ENCODE data around the gene GNL1.

GNL1 gene, protein sequence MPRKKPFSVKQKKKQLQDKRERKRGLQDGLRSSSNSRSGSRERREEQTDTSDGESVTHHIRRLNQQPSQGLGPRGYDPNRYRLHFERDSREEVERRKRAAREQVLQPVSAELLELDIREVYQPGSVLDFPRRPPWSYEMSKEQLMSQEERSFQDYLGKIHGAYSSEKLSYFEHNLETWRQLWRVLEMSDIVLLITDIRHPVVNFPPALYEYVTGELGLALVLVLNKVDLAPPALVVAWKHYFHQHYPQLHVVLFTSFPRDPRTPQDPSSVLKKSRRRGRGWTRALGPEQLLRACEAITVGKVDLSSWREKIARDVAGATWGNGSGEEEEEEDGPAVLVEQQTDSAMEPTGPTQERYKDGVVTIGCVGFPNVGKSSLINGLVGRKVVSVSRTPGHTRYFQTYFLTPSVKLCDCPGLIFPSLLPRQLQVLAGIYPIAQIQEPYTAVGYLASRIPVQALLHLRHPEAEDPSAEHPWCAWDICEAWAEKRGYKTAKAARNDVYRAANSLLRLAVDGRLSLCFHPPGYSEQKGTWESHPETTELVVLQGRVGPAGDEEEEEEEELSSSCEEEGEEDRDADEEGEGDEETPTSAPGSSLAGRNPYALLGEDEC

GRCh38 chr6:30556066-30556905 lies at the start of gene GNL1:
Gene GNL1 (minus strand): TSS chr6:30556489. CDS start chr6:30556203, 286 bp downstream.
- peak; percentile 98 to 99 for DNase-seq (ENCODE audit: low read depth in 1 of 2, low spot score in 1 of 2)

GRCh38 chr6:30603961-30604360 lies 47.7 kb upstream of the GNL1 start:
- DNase-seq (ENCODE audit: low read depth in 1 of 2, low spot score in 1 of 2), result no peak

GRCh38 chr6:30601815-30602641 lies 45.7 kb upstream of the GNL1 start:
- DNase-seq (ENCODE audit: low read depth in 1 of 2, low spot score in 1 of 2), result no peak

DNA sequence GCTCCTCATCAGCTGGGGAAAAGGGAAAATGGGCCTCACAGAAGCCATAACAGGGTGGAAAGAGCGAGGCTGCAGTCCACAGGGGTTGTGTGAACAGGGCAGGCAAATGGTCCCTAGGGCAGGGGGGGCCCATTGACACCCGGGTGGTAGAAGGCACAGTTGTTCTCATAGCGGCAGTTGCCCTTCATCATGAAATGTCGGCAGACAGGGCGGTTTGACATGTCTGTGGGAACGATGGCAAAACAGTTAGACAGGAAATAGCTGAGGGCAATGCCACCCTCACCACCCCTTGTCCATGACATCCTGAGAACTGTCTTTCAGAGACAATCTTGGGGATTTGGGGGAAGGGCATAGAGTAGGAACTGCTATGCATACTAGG lies 45.1 kb upstream of the GNL1 start:
- no peak for DNase-seq (ENCODE audit: low read depth in 1 of 2, low spot score in 1 of 2)

GRCh38 chr6:30600451-30600961 lies 44.2 kb upstream of the GNL1 start:
- no peak for DNase-seq (ENCODE audit: low read depth in 1 of 2, low spot score in 1 of 2)

DNA sequence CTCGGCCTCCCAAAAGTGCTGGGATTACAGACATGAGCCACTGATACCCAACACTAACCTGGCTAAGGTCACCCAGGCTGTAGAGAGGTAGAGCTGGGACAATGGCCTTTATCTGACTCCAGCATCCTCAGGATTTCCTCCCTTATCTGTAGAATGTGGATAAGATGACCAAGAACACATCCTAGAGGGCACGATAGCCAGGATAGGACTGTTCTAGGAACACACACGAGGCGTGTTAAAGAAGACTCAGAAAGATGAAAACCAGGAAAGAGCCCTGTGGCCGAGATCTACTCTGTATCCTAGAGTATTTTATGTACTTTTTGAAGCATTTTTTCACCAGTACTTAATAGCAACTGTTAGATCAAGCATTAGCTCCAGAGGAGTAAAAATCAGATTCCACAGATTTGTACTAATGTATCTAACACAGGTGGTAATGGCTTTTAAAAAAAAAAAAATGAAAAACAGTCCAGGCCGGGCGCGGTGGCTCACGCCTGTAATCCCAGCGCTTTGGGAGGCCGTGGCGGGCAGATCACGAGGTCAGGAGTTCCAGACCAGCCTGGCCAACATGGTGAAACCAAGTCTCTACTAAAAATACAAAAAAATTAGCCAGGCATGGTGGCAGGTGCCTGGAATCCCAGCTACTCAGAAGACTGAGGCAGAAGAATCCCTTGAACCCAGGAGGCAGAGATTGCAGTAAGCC lies 43.5 kb upstream of the GNL1 start:
- DNase-seq (ENCODE audit: low read depth in 1 of 2, low spot score in 1 of 2), result no peak

DNA sequence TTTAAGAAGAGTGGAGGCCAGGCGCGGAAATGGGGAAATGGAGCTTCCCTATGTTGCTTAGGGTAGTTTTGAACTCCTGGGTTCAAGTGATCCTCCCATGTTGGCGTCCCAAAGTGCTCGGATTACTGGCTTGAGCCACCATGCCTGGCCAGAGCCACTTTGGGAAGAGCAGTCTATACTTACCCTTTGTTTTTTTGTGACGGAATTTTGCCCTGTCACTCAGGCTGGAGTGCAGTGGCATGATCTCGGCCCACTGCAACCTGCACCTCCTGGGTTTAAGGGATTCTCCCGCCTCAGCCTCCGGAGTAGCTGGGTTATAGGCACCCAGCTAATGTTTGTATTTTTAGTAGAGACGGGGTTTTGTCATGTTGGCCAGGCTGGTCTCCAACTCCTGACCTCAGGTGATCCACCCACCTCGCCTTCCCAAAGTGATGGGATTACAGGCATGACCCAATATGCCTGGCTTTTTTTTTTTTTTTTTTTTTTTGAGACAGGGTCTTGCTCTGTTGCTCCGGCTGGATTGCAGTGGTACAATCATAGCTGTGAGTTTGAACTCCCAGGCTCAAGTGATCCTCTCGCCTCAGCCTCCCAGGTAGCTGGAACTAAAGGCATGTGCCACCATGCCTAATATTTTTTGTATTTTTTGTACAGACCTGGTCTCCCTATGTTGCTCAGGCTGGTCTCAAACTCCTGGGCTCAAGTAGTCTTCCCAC lies 42.8 kb upstream of the GNL1 start:
- no peak for DNase-seq (ENCODE audit: low read depth in 1 of 2, low spot score in 1 of 2)

DNA sequence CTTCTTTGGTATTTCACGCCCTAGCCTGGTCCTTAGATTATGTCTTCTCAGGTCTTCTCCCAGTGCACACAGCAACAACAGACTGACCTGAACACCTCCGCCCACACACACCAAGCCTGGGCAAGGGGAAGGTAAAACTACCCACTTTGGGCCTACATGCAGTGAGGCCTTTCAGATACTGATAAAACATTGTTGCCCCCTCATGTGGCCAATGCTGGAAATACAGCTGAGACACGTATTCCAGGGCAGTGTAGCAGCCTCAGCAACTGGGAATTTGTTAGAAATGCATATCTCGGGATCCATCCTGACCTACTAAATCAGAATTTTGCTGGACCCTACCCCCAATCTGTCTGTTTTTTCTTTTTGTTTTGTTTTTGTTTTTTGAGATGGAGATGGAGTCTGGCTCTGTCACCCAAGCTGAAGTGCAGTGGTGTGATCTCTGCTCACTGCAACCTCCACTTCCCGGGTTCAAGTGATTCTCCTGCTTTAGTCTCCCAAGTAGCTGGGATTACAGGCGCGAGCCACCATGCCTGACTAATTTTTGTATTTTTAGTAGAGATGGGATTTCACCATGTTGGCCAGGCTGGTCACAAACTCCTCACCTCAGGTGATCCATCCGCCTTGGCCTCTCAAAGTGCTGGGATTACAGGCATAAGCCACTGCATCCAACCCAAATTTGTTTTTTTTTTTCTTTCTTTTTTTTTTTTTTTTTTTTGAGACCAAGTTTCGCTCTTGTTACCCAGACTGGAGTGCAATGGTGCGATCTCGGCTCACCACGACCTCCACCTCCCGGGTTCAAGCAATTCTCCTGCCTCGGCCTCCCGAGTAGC lies 41.2 kb upstream of the GNL1 start:
- DNase-seq (ENCODE audit: low read depth in 1 of 2, low spot score in 1 of 2), result peak; percentile 59 to 75

DNA sequence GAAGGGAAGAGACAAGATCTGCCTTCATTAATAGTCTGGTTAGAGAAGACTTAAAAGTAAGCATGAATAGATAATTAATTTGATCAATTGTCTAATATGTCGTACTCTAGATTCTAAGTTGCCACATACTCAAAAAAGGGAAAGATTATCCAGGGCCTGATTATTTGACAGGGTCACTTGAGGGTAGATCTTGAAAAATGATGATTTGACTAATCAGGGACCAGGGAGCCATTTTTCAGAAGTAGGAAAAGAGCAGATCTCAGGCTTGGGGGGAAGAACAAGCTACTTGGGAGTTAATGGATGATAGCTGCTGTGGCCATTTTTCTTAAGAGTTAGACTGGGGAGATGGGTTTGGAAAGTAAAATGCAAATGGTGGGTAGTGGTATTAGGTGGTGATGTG lies 36.0 kb upstream of the GNL1 start:
- DNase-seq (ENCODE audit: low read depth in 1 of 2, low spot score in 1 of 2), result no peak

DNA sequence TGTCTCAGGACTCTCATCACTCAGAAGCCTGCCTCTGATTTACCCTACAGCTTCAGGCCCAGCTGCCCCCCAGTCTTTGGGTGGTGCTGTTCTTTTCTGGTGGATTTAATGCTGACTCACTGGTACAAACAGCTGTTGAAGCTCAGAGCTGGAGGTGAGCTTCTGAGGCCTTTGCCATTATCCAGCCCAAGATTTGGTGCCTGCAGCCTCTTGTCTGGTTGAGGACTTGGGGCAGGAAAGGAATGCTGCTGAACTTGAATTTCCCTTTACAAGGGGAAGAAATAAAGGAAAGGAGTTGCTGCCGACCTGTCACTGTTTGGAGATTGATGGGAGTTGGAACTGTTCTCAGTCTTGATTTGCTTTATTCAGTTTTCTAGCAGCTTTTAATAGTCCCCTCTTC lies 34.7 kb upstream of the GNL1 start:
- DNase-seq (ENCODE audit: low read depth in 1 of 2, low spot score in 1 of 2), result no peak

- no peak for DNase-seq (ENCODE audit: low read depth in 1 of 2, low spot score in 1 of 2)
Observed at GRCh38 chr6:30590509-30590908, 34.2 kb upstream of the GNL1 start.

GRCh38 chr6:30589754-30590358 lies 33.6 kb upstream of the GNL1 start:
- no peak for DNase-seq (ENCODE audit: low read depth in 1 of 2, low spot score in 1 of 2)

GRCh38 chr6:30583921-30584320 lies 27.6 kb upstream of the GNL1 start:
- no peak for DNase-seq (ENCODE audit: low read depth in 1 of 2, low spot score in 1 of 2)

DNA sequence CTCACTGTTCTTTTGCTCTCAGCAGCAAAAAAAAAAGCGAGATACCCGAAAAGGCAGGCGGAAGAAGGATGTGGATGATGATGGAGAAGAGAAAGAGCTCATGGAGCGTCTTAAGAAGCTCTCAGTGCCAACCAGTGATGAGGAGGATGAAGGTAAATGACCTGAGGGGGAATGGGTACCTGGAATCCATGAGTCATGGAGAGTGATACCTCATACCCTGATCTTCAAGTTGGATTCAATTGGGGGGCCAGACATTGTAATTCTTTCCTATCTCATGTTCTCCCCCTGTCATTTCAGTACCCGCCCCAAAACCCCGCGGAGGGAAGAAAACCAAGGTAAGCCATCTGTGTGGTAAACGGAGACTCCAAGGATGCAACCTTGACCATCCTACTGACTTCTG lies 21.8 kb upstream of the GNL1 start:
- DNase-seq (ENCODE audit: low read depth in 1 of 2, low spot score in 1 of 2), result no peak

DNA sequence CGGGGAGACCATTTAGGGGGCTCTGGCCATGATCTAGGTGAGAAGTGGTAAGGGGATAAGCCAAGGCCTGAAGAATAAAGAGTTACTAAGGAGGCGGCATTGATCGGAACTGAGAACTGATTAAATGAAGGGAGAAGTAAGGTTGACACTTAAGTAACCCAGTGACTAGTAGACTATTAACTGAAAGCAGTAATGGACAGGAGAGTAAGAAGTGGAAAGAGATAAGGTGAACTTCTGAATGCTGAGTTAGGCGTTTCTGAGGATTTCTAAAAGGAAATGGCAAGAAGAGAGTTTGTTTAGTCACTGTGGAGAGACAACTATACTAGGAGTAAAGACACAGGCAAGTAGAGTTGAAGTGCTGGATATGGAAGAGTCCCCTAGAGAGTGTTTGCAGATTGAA lies 16.8 kb upstream of the GNL1 start:
- no peak for DNase-seq (ENCODE audit: low read depth in 1 of 2, low spot score in 1 of 2)

- DNase-seq (ENCODE audit: low read depth in 1 of 2, low spot score in 1 of 2), result no peak
Observed at GRCh38 chr6:30572148-30572547, 15.9 kb upstream of the GNL1 start.

DNA sequence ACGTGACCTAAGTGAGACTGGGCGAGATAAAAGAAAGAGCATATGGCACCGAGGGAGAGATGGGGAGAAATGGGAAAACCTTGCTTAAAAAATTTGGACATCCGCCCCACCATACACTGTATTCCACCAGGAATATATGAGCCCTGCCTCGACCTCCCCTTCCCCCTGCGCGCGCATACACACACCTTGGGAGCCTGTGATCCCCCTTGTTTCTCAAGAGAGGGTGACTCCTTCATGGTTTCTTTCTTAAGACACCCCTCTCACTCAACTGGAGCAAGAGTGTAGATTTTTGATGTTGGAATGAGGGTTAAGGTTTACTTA lies 15.4 kb upstream of the GNL1 start:
- no peak for DNase-seq (ENCODE audit: low read depth in 1 of 2, low spot score in 1 of 2)

- DNase-seq (ENCODE audit: low read depth in 1 of 2, low spot score in 1 of 2), result peak; percentile 99 to 100
Observed at GRCh38 chr6:30571075-30571761, 14.9 kb upstream of the GNL1 start, which contains the start of gene ABCF1. Gene ABCF1 (plus strand): TSS chr6:30571442. CDS start chr6:30571488, 46 bp downstream.

Measured in activated T-helper 1 cell treated with anti-CD3 and anti-CD28 coated beads, Interleukin-2, amount 50 U/mL, for 16 hours (primary cell).